GM12878 (cell line): Measurements from ENCODE around the gene SPATA1. TPM values are rescaled to one million over a fixed set of nuclear protein-coding genes. Genes with fewer than 3 reads are reported as not detected.

Experiments used
- ATAC-seq: fragments of 200-7000 bp; cut with Tn5 transposase; 3 replicates; pipeline ENCODE4 v1.9.1; 2020; ENCODE audit warnings: mild to moderate bottlenecking, moderate library complexity
- BruUV-seq: library from RNA; stranded (reverse); fragments of 400-500 nt; replicated peaks from 2 replicates; lab custom pipeline; 2021; lab: Mats Ljungman, UMichigan
- CTCF ChIA-PET: fragments of 300-600 bp; sonication (Branson Sonifier 250); formaldehyde crosslinking; extraction: SDS; loops from one replicate; lab custom pipeline; 2021; ENCODE audit warnings: inconsistent platforms; lab: Yijun Ruan, JAX
- POLR2A ChIA-PET: fragments of 350-600 bp; formaldehyde crosslinking; extraction: SDS; loops from one replicate; lab custom pipeline; 2021; ENCODE audit warnings: inconsistent platforms; lab: Charles Lee
- RAD21 ChIA-PET: fragments of 300-600 bp; sonication (Branson Sonifier 250); formaldehyde crosslinking; loops from one replicate; lab custom pipeline; 2023; ENCODE audit warnings: antibody characterized with exemption; ENCODE audit not compliant: unreplicated experiment; lab: Charles Lee
- SMC1A ChIA-PET: fragments of 300-600 bp; sonication (Branson Sonifier 250); formaldehyde crosslinking; loops from one replicate; lab custom pipeline; 2023; ENCODE audit not compliant: unreplicated experiment, uncharacterized antibody; lab: Charles Lee
- DNase-seq: peaks from one replicate; pipeline ENCODE4 v3.0.0-alpha.2; 2011; ENCODE audit warnings: low read depth, low spot score
- FAIRE-seq: peaks from 3 replicates; lab custom pipeline; 2011; peaks lifted over from hg19 to GRCh38; lab: Jason Lieb, UNC
- H2AFZ ChIP-seq: 2 replicates; pipeline ENCODE4 v1.6.0; 2011; ENCODE audit warnings: low read depth, low read length, control low read depth; ENCODE audit not compliant: control insufficient read depth
- H3K27ac ChIP-seq: 2 replicates; pipeline ENCODE4 v1.5.1; 2011; ENCODE audit warnings: control low read depth; ENCODE audit not compliant: control insufficient read depth, insufficient read depth
- H3K27me3 ChIP-seq, 2 experiments: replicated peaks in 1 of 2; 2 replicates each; pipeline versions ENCODE4 v1.6.0 to v1.6.1; 2011; ENCODE audit warnings: low read length in 1 of 2; ENCODE audit not compliant: control insufficient read depth in 2 of 2, insufficient read depth in 2 of 2
- H3K36me3 ChIP-seq, 2 experiments: 2 replicates each; pipeline ENCODE4 v1.5.1; 2011; ENCODE audit warnings: low read length in 1 of 2; ENCODE audit not compliant: control insufficient read depth in 2 of 2, insufficient read depth in 2 of 2
- H3K4me1 ChIP-seq: 2 replicates; pipeline ENCODE4 v1.6.1; 2011; ENCODE audit warnings: mild to moderate bottlenecking, low read length, moderate library complexity, mixed read lengths; ENCODE audit not compliant: control insufficient read depth, insufficient read depth
- H3K4me2 ChIP-seq: 2 replicates; pipeline ENCODE4 v1.6.0; 2011; ENCODE audit warnings: control low read depth; ENCODE audit not compliant: control insufficient read depth, insufficient read depth
- H3K4me3 ChIP-seq: fragments of 200-600 bp; sonication (generic); 2 replicates; pipeline ENCODE4 v1.5.1; 2016
- H3K79me2 ChIP-seq: 2 replicates; pipeline ENCODE4 v1.6.0; 2011; ENCODE audit warnings: low read length; ENCODE audit not compliant: control insufficient read depth, insufficient read depth
- H3K9ac ChIP-seq: 2 replicates; pipeline ENCODE4 v1.8.0; 2011; ENCODE audit warnings: low read length, control low read depth, mixed read lengths; ENCODE audit not compliant: control insufficient read depth, insufficient read depth
- H3K9me3 ChIP-seq: replicated peaks from 3 replicates; pipeline ENCODE4 v1.5.1; 2011; ENCODE audit warnings: mild to moderate bottlenecking, low read length; ENCODE audit not compliant: control insufficient read depth, insufficient read depth
- H4K20me1 ChIP-seq: 2 replicates; pipeline ENCODE4 v1.6.0; 2011; ENCODE audit not compliant: control insufficient read depth, insufficient read depth
- BCL11A ChIP-seq: IDR thresholded peaks from 2 replicates; pipeline ENCODE4 v1.6.1; 2011; ENCODE audit warnings: low read depth, low read length
- BMI1 ChIP-seq: fragments of 450-650 bp; IDR thresholded peaks from 2 replicates; pipeline ENCODE4 v1.6.1; 2016; ENCODE audit warnings: mild to moderate bottlenecking, moderate library complexity, borderline replicate concordance
- ELK1 ChIP-seq: IDR thresholded peaks from 2 replicates; pipeline ENCODE4 v1.6.1; 2012; ENCODE audit warnings: low read depth, low read length, improper control_type of control experiment
- MXI1 ChIP-seq: fragments of 150-350 bp; IDR thresholded peaks from 2 replicates; pipeline ENCODE4 v1.6.1; 2011; ENCODE audit warnings: low read depth, mild to moderate bottlenecking, inconsistent platforms, low read length, improper control_type of control experiment
- POLR2A ChIP-seq: IDR thresholded peaks from 2 replicates; pipeline ENCODE4 v1.6.1; 2011; ENCODE audit warnings: low read depth, mild to moderate bottlenecking, low read length
- SRF ChIP-seq, 2 experiments: IDR thresholded peaks; 2 replicates each; pipeline ENCODE4 v1.6.1; 2011; ENCODE audit warnings: low read depth in 2 of 2, low read length in 2 of 2, mild to moderate bottlenecking in 1 of 2, moderate library complexity in 1 of 2
- SUZ12 ChIP-seq: fragments of 200-600 bp; sonication (generic); IDR thresholded peaks from one replicate; pipeline ENCODE4 v1.6.1; 2018; ENCODE audit warnings: antibody characterized with exemption, mild to moderate bottlenecking; ENCODE audit not compliant: unreplicated experiment
- TBL1XR1 ChIP-seq: IDR thresholded peaks from 2 replicates; pipeline ENCODE4 v1.6.1; 2012; ENCODE audit warnings: low read depth, low read length, improper control_type of control experiment
- ZNF207 ChIP-seq: fragments of 450-650 bp; IDR thresholded peaks from 2 replicates; pipeline ENCODE4 v1.6.1; 2014; ENCODE audit warnings: antibody characterized with exemption, mild to moderate bottlenecking, borderline replicate concordance
- ZNF217 ChIP-seq: fragments of 450-650 bp; IDR thresholded peaks from 2 replicates; pipeline ENCODE4 v1.6.1; 2017; ENCODE audit warnings: antibody characterized with exemption, mild to moderate bottlenecking
- WGBS: methylation state at CpG from one replicate; pipeline ENCODE4 v1.1.6; 2016; ENCODE audit warnings: low lambda C conversion rate; ENCODE audit not compliant: insufficient replicate concordance, insufficient coverage; ENCODE audit errors: missing lambda C conversion rate; 5-methylcytosine and 5-hydroxymethylcytosine counted together
- in situ Hi-C: fragments of 300-500 bp; cut with MboI; formaldehyde crosslinking; loops from 9 replicates; pipeline ENCODE4 v1.14.3; 2018; ENCODE audit warnings: mixed read lengths
- intact Hi-C: fragments of 100-400 bp; cut with micrococcal nuclease; formaldehyde crosslinking; loops from one replicate; pipeline ENCODE4 v1.14.2; 2022; ENCODE audit not compliant: unreplicated experiment
- polyA plus RNA-seq, 11 experiments: library from polyadenylated mRNA; depleted of rRNA in 4 of 11; unstranded in 6 of 11; stranded (reverse) in 5 of 11; fragments of >200 nt; fragmentation: Nextera tagmentation in 4 of 11; fragmentation: Illumina TruSeq in 1 of 11; extraction: Ambion mirVana in 4 of 11; extraction: Trizol in 1 of 11; gene quantifications; 1 replicate in 1 of 11; 2 replicates in 10 of 11; pipeline versions ENCODE4 v1.2.1 to v1.2.3, GENCODE V29; 2011 to 2016; ENCODE audit warnings: inconsistent platforms in 2 of 11, missing spikeins in 2 of 11, low read depth in 1 of 11
- total RNA-seq, 4 experiments: library from RNA; depleted of rRNA in 3 of 4; stranded (reverse); fragments of >200 nt in 3 of 4; fragmentation: Illumina TruSeq in 1 of 4; extraction: Trizol in 1 of 4; gene quantifications; 2 replicates each; pipeline versions ENCODE4 v1.2.1 to v1.2.3, GENCODE V29; 2013 to 2021
- TF ChIP-seq, protein P1 (sequence below): IDR thresholded peaks from 2 replicates; pipeline ENCODE4 v1.6.1; 2012; ENCODE audit warnings: mild to moderate bottlenecking, low read depth, low read length
- TF ChIP-seq, protein P2 (sequence below): IDR thresholded peaks from 2 replicates; pipeline ENCODE4 v1.6.1; 2012; ENCODE audit warnings: low read length, inconsistent platforms

SPATA1 gene
- total and polyA plus RNA-seq, 10 of the 15 experiments (the other 5 are each of a cell fraction or from before 2014, with no cell fraction given): 0.74 to 2.4 (median 1.9) TPM

DNA sequence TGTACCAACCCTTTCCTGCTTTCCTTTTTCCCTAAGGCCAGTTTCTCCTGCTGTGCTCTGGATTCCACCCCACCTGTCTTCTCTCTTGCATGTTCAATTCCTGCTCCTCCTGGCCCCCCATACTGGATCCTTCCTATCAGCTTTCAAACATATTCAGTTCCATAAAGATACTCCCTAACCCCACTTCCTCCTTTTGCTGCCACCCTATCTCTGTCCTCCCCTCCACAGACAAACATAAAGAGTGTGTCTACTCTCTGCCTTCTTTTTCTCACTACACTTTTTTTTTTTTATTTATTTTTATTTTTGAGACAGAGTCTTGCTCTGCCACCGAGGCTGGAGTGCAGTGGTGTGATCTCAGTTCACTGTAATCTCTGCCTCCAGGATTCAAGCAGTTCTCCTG lies 44.1 kb upstream of the SPATA1 start:
- 0% methylated on average over 1 of the region's 1 CpG for whole genome bisulfite sequencing
- H4K20me1 ChIP-seq: no peaks in the 10 kb centered on the region
- CTCF ChIA-PET: interaction anchor here (0.6 kb wide), 1 partner anchor 10 kb away, joined by 3 read pairs; no protein-coding TSS in a partner anchor
- TF ChIP-seq ZNF207 (no peak), ZNF217 (no peak), ELK1 (no peak), POLR2A (no peak), BMI1 (no peak), BCL11A (no peak), MXI1 (no peak)
- TF ChIP-seq, all 136 proteins: peak for 0
- Histone ChIP-seq H3K36me3 (no peaks in the 10 kb centered on the region), H2AFZ (no peak overlapping the region), H3K27ac (no peak overlapping the region), H3K4me2 (no peak overlapping the region), H3K79me2 (no peaks in the 10 kb centered on the region), H3K9ac (no peak overlapping the region), H3K4me1 (no peaks in the 10 kb centered on the region), H3K9me3 (no peaks in the 10 kb centered on the region), H3K27me3 (no peaks in the 10 kb centered on the region), H3K4me3 (no peak overlapping the region)
- FAIRE-seq: no peak
- no TSS peak for BruUV-seq
- ChIA-PET RAD21 (no interaction called here), POLR2A (interaction anchor here (1.5 kb wide), 1 partner anchor 112 kb away, joined by 3 read pairs; the partner anchor contains the start of gene CTBS), SMC1A (interaction anchor here (1.2 kb wide), 1 partner anchor 17 kb away, joined by 3 read pairs; the partner anchor contains the start of gene RPF1)
- in situ Hi-C loops (no loop called here), intact Hi-C loops (no loop called here)
- no peak for ATAC-seq
- no peak for DNase-seq

GRCh38 chr1:84467298-84467697 lies 38.9 kb upstream of the SPATA1 start:
- in situ Hi-C loops: no loop called here
- Histone ChIP-seq H3K4me1 (no peaks in the 10 kb centered on the region), H3K4me2 (no peak overlapping the region)

More at GRCh38 chr1:84467298-84467697, 38.9 kb upstream of the SPATA1 start:
- H3K9ac ChIP-seq: no peak overlapping the region
- no TSS peak for BruUV-seq
- intact Hi-C loops: no loop called here
- ChIA-PET RAD21 (no interaction called here), POLR2A (no interaction called here), CTCF (no interaction called here), SMC1A (no interaction called here)
- ATAC-seq: no peak
- no peak for FAIRE-seq
- H3K36me3 ChIP-seq: no peaks in the 10 kb centered on the region
- H3K4me3 ChIP-seq: no peak overlapping the region
- TF ChIP-seq TBL1XR1 (no peak), SRF (IDR thresholded peaks at IDR 0.05; ENCODE audit: low read depth in 2 of 2, low read length in 2 of 2) (no peak), SUZ12 (no peak)
- TF ChIP-seq, protein P1, sequence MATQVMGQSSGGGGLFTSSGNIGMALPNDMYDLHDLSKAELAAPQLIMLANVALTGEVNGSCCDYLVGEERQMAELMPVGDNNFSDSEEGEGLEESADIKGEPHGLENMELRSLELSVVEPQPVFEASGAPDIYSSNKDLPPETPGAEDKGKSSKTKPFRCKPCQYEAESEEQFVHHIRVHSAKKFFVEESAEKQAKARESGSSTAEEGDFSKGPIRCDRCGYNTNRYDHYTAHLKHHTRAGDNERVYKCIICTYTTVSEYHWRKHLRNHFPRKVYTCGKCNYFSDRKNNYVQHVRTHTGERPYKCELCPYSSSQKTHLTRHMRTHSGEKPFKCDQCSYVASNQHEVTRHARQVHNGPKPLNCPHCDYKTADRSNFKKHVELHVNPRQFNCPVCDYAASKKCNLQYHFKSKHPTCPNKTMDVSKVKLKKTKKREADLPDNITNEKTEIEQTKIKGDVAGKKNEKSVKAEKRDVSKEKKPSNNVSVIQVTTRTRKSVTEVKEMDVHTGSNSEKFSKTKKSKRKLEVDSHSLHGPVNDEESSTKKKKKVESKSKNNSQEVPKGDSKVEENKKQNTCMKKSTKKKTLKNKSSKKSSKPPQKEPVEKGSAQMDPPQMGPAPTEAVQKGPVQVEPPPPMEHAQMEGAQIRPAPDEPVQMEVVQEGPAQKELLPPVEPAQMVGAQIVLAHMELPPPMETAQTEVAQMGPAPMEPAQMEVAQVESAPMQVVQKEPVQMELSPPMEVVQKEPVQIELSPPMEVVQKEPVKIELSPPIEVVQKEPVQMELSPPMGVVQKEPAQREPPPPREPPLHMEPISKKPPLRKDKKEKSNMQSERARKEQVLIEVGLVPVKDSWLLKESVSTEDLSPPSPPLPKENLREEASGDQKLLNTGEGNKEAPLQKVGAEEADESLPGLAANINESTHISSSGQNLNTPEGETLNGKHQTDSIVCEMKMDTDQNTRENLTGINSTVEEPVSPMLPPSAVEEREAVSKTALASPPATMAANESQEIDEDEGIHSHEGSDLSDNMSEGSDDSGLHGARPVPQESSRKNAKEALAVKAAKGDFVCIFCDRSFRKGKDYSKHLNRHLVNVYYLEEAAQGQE: no peak
- TF ChIP-seq, protein P2, sequence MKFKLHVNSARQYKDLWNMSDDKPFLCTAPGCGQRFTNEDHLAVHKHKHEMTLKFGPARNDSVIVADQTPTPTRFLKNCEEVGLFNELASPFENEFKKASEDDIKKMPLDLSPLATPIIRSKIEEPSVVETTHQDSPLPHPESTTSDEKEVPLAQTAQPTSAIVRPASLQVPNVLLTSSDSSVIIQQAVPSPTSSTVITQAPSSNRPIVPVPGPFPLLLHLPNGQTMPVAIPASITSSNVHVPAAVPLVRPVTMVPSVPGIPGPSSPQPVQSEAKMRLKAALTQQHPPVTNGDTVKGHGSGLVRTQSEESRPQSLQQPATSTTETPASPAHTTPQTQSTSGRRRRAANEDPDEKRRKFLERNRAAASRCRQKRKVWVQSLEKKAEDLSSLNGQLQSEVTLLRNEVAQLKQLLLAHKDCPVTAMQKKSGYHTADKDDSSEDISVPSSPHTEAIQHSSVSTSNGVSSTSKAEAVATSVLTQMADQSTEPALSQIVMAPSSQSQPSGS: no peak
- H2AFZ ChIP-seq: no peak overlapping the region
- DNase-seq: no peak
- no peaks in the 10 kb centered on the region for H3K9me3 ChIP-seq
- H4K20me1 ChIP-seq: no peaks in the 10 kb centered on the region
- no peaks in the 10 kb centered on the region for H3K27me3 ChIP-seq
- H3K27ac ChIP-seq: no peak overlapping the region
- H3K79me2 ChIP-seq: no peaks in the 10 kb centered on the region
